Mesothelial cell of epicardium (in vitro differentiated cells): Measurements from ENCODE around the gene ZFPM1. TPM values are rescaled to one million over a fixed set of nuclear protein-coding genes. Genes with fewer than 3 reads are reported as not detected.

Experiments used
- DNase-seq, 2 experiments: peaks; one replicate each; pipeline ENCODE4 v3.0.0; 2021; ENCODE audit warnings: low spot score in 2 of 2; ENCODE audit not compliant: unreplicated experiment in 2 of 2
- H3K27ac Mint-ChIP-seq: 2 replicates; pipeline ENCODE4 v1.8.0; 2021; ENCODE audit warnings: mixed read lengths
- H3K27me3 Mint-ChIP-seq: 2 replicates; pipeline ENCODE4 v1.8.0; 2021; ENCODE audit warnings: low read depth, mixed read lengths
- H3K36me3 Mint-ChIP-seq: 2 replicates; pipeline ENCODE4 v1.8.0; 2021; ENCODE audit warnings: mixed read lengths
- H3K4me1 Mint-ChIP-seq: 2 replicates; pipeline ENCODE4 v1.8.0; 2021; ENCODE audit warnings: mixed read lengths
- H3K4me3 Mint-ChIP-seq: 2 replicates; pipeline ENCODE4 v1.8.0; 2021; ENCODE audit warnings: mild to moderate bottlenecking, moderate library complexity, mixed read lengths
- H3K9me3 Mint-ChIP-seq: 2 replicates; pipeline ENCODE4 v1.8.0; 2021; ENCODE audit warnings: mixed read lengths
- total RNA-seq: library from RNA; stranded (reverse); gene quantifications from 3 replicates; pipeline ENCODE4 v1.2.1, GENCODE V29; 2021
- TF ChIP-seq, protein P1 (sequence below): fragments of 200-600 bp; sonication (generic); IDR thresholded peaks from one replicate; pipeline ENCODE4 v1.5.0; 2021; ENCODE audit warnings: antibody characterized with exemption; ENCODE audit not compliant: unreplicated experiment

ZFPM1 gene
- total RNA-seq, 1 donor from 2014 or later, result 56.2 TPM

DNA sequence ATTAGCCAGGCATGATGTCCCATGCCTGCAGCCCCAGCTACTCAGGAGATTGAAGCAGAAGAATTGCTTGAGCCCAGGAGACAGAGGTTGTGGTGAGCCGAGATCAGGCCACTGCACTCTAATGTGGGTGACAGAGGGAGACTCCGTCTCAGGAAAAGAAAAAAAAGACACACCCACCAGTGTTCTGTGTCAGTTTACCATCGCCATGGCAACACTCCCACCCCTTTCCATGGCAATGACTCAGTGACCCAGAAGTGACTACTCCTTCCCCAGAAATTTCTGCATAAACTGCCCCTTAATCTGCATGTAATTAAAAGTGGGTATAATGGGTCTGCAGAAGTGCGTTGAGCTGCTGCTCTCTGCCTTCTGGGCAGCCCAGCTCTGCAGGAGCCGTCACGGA, 113.1 kb downstream of the ZFPM1 start:
- Mint-ChIP-seq H3K27me3 (peaks cover 8% of the 10 kb centered on the region), H3K4me1 (peaks cover 10% of the 10 kb centered on the region), H3K9me3 (no peaks in the 10 kb centered on the region), H3K4me3 (no peak overlapping the region), H3K36me3 (no peaks in the 10 kb centered on the region), H3K27ac (no peak overlapping the region)
- DNase-seq, result no peak
- TF ChIP-seq, protein P1, sequence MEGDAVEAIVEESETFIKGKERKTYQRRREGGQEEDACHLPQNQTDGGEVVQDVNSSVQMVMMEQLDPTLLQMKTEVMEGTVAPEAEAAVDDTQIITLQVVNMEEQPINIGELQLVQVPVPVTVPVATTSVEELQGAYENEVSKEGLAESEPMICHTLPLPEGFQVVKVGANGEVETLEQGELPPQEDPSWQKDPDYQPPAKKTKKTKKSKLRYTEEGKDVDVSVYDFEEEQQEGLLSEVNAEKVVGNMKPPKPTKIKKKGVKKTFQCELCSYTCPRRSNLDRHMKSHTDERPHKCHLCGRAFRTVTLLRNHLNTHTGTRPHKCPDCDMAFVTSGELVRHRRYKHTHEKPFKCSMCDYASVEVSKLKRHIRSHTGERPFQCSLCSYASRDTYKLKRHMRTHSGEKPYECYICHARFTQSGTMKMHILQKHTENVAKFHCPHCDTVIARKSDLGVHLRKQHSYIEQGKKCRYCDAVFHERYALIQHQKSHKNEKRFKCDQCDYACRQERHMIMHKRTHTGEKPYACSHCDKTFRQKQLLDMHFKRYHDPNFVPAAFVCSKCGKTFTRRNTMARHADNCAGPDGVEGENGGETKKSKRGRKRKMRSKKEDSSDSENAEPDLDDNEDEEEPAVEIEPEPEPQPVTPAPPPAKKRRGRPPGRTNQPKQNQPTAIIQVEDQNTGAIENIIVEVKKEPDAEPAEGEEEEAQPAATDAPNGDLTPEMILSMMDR, result no peak

DNA sequence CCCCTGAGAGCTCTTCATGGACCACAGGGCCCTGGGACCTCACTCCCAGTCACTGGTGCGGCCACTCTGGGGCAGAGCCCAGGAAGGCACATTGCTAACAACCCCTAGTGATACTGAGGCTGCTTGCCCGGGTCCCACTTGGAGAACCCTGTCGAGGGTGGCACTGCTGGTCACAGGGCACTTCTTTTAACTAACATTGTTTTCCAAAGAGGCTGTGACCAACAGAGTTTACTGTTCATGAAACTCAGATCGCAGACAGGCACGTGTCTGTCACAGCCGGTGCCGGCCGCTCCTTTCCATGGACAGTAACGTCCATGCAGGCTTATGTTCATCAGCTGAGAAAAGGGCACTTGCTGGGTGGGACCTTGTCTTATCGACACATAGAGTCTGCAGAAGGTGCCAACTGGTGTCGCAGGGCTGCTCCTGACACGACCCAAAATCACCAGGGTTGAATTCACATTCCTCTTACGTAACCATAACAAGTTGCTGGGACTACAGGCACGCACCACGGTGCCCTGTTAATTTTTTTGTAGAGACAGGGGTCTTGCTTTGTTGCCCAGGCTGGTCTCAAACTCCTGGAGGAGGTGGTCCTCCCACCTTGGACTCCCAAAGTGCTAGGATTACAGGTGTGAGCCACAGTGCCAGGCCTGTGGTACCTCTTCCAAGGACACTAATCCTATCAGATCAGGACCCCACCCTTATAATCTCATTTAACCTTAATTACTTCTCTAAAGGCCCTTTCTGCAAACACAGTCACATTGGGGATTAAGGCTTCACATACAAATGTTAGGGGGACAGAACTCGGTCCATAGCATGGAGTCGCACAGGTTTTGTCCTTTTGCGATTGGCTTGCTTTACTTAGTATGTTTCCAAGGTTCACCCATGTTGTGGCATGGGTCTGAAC, 115.9 kb downstream of the ZFPM1 start:
- H3K36me3 Mint-ChIP-seq, result peaks cover 2% of the 10 kb centered on the region
- H3K9me3 Mint-ChIP-seq, result no peaks in the 10 kb centered on the region
- H3K4me1 Mint-ChIP-seq, result peaks cover 18% of the 10 kb centered on the region
- TF ChIP-seq, protein P1, result no peak
- DNase-seq, result no peak
- peak overlapping the region; percentile 88 for H3K27ac Mint-ChIP-seq
- H3K4me3 Mint-ChIP-seq, result peak overlapping the region; percentile 77
- no peaks in the 10 kb centered on the region for H3K27me3 Mint-ChIP-seq

DNA sequence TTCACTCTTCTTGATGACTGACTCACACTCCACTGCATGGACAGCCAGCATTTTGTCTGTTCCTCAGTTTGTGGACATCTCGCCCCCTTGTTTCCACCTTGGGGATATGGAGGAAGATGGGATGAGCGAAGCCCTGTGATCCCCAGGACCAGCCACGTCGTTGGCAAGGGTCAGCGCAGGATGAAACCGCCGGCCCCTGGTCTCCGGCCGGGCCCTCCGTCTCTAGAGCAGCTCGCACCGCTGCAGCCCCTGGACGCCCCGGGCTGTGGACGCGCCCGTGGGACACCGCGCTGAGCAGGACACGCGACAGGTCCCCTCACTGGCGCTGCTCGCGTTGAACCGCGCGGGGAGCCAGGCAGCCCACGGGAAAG, 116.5 kb downstream of the ZFPM1 start:
- Mint-ChIP-seq H3K27me3 (no peaks in the 10 kb centered on the region), H3K4me3 (peak overlapping the region; percentile 77), H3K36me3 (peaks cover 2% of the 10 kb centered on the region), H3K27ac (peak overlapping the region; percentile 88), H3K4me1 (peaks cover 18% of the 10 kb centered on the region), H3K9me3 (no peaks in the 10 kb centered on the region)
- TF ChIP-seq, protein P1, result no peak
- DNase-seq, result peak in 1 of 2 experiments; percentile 42

DNA sequence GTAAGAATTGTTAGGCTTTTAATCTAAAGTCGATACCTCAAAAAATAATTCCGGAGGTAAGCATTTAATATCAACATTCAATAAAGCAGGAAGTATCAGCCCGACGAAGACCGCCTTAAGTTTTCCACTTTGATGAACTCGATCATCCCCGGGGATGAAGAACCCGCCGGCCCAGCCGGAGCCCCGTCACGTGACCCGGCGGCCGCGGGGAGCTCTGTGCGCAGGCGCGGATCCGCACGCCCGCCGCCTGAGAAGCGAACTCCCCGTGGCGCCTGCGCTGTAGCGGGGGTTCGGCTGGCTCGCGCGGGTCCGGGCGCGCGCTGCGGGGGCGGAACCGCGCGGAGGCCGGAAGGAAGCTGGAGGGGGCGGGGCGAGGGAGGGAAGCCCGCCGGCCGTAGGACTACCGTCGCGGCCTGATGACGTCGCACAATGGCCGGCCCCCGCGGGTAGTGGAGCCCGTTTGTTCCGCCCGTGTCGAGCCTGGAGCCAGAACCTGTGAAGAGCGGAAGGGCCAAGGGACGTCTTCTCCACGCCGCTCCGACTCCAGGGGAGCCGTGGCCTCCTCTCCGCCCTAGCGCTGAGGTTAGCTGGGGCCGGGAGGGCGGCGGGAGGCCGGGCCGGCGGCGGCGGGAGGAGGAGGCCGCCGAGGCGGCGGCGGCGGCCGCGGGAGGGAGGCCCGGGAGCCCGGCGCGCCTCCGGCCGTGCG, 117.1 kb downstream of the ZFPM1 start, which contains the start of gene ZC3H18:
TSS of gene ZC3H18 (plus strand) at position 419 of the 706 bp plus-strand sequence. CDS start 6,721 bp downstream, outside the sequence.
- H3K4me3 Mint-ChIP-seq, result peak within 1 kb of the TSS; percentile 82
- peak; percentile 98 to 100 for DNase-seq
- H3K36me3 Mint-ChIP-seq, result peaks cover 2% of the 10 kb centered on the region
- H3K4me1 Mint-ChIP-seq, result peaks cover 18% of the 10 kb centered on the region
- TF ChIP-seq, protein P1, result no peak
- H3K27me3 Mint-ChIP-seq, result no peaks in the 10 kb centered on the region
- H3K9me3 Mint-ChIP-seq, result no peaks in the 10 kb centered on the region
- H3K27ac Mint-ChIP-seq, result peak within 1 kb of the TSS; percentile 92

DNA sequence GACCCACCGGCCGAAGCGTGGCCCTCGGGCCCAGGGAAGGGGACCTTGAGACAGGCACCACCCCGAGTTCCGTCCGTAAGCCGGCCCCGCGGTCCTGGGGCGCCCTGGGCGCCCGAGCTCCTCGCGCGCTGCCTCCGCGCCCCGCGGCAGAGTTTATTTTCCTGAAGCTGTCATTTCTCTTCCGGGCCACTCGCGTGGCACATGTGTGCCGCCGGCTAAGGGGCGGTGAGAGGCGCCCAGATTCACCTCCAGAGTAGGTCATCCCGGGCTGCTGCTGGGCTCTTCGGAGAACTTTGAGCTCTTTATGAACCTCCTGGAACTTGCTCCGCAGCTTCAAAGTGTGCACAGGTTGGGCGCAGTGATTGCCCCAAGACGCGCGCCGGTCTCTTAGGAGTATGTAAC, 117.6 kb downstream of the ZFPM1 start:
- Mint-ChIP-seq H3K36me3 (peaks cover 4% of the 10 kb centered on the region), H3K4me1 (peaks cover 18% of the 10 kb centered on the region), H3K27me3 (no peaks in the 10 kb centered on the region), H3K27ac (peak overlapping the region; percentile 85), H3K4me3 (peak overlapping the region; percentile 82), H3K9me3 (no peaks in the 10 kb centered on the region)
- TF ChIP-seq, protein P1, result no peak
- DNase-seq, result no peak
